ENCODE measurements around the gene WDR5. TPM values are rescaled to one million over a fixed set of nuclear protein-coding genes. Genes with fewer than 3 reads are reported as not detected.

The WDR5 gene
- total and polyA plus RNA-seq, 2 of the 13 experiments (the other 11 are each of a cell fraction or from before 2014, with no cell fraction given): 34.3 TPM

DNA sequence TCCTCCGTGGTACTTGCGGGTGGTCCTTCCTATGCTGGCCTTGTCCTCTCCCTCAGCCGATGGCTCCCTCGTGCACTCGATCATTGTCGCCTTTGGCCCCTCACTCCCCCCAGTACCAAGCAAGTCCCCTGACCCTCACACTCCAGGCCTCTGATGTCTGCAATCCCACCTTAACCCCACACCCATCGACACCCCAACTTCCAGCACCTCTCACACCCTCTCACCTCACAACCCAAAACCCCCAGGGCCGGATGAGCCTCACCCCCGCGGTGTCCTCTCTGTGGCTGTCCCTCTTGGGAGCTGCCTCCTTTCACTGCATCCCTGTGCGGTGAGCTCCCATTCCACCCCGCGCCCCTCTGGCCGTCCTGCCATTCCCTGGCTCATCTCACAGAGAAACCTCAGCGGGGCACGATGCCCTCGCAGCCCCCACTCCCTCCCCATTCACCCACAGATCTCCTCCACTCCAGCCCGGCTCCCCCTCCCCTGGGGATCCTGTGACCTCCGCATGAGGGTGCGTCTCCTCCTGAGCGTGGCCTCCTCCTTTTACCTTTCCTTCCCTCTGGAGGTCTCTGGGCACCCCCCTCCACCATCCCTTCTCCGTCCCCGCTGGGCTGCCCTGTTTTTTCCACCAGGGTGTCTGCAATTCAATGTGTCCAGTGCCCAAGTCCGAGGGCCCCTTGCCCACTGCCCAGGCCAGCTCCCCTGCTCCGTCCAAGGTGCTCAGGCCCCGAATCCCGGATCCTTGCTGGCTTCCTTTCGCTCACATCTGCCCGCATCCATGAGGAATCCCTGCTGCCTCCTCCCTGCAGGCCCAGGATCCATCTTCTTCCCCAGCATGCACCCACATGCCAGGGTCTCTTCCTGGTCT is 44.3 kb downstream of the WDR5 start:
- H3K36me3 ChIP-seq (replicated peaks in 1 of 2; ENCODE audit: control insufficient read depth in 1 of 2, insufficient read depth in 2 of 2, low read length in 2 of 2): no peaks in the 10 kb centered on the region
- intact Hi-C loops (cut with micrococcal nuclease; ENCODE audit: unreplicated experiment) (loop anchor here (10.0 kb wide), 2 partner anchors 85 to 145 kb away; partner anchors contain the start of gene RXRA), in situ Hi-C loops (cut with HindIII; ENCODE audit: extremely low pct_ligation_motif_present, low pct_unique_long_range_greater_than_20kb) (loop anchor here (5.0 kb wide), 1 partner anchor 37 kb away; no protein-coding TSS in a partner anchor)
- DNase-seq (ENCODE audit: low spot score) (no peak), ATAC-seq (no peak), FAIRE-seq (no peak)
- no peak overlapping the region for H3K4me3 ChIP-seq (replicated peaks in 1 of 3; ENCODE audit: insufficient read depth in 1 of 3, low read depth in 2 of 3, low read length in 3 of 3)
- H4K20me1 ChIP-seq (ENCODE audit: insufficient read depth, low read length): no peaks in the 10 kb centered on the region
- H3K4me2 ChIP-seq (ENCODE audit: low read depth, low read length): no peak overlapping the region
- no TSS peak for BruUV-seq (replicated peaks)
- TF ChIP-seq CHCHD3 (CRISPR knock-in tag; IDR thresholded peaks at IDR 0.05) (no peak), PRPF4 (IDR thresholded peaks at IDR 0.05; ENCODE audit: low read depth, low read length, poor library complexity, severe bottlenecking) (no peak), ZNF891 (CRISPR knock-in tag; IDR thresholded peaks at IDR 0.05) (no peak), HNRNPK (IDR thresholded peaks at IDR 0.05; ENCODE audit: low read depth, low read length, poor library complexity, severe bottlenecking) (no peak), ZNF20 (CRISPR knock-in tag; IDR thresholded peaks at IDR 0.05) (no peak), ZNF660 (CRISPR knock-in tag; IDR thresholded peaks at IDR 0.05; ENCODE audit: borderline replicate concordance, low read depth) (no peak), TOPORS (CRISPR knock-in tag; IDR thresholded peaks at IDR 0.05) (no peak), ZNF446 (CRISPR knock-in tag; IDR thresholded peaks at IDR 0.05) (no peak), GLI4 (CRISPR knock-in tag; IDR thresholded peaks at IDR 0.05; ENCODE audit: borderline replicate concordance) (no peak), HOXA7 (CRISPR knock-in tag; IDR thresholded peaks at IDR 0.05) (no peak), ZNF484 (CRISPR knock-in tag; IDR thresholded peaks at IDR 0.05; ENCODE audit: borderline replicate concordance, low read depth) (no peak), ZNF44 (CRISPR knock-in tag; IDR thresholded peaks at IDR 0.05) (no peak), NR2F2 (IDR thresholded peaks at IDR 0.05; ENCODE audit: borderline replicate concordance, low read depth) (no peak), MZF1 (CRISPR knock-in tag; IDR thresholded peaks at IDR 0.05; ENCODE audit: borderline replicate concordance) (no peak)
- TF ChIP-seq, protein P1, sequence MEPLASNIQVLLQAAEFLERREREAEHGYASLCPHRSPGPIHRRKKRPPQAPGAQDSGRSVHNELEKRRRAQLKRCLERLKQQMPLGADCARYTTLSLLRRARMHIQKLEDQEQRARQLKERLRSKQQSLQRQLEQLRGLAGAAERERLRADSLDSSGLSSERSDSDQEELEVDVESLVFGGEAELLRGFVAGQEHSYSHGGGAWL (CRISPR knock-in tag; IDR thresholded peaks at IDR 0.05): no peak
- TF ChIP-seq, protein P2, sequence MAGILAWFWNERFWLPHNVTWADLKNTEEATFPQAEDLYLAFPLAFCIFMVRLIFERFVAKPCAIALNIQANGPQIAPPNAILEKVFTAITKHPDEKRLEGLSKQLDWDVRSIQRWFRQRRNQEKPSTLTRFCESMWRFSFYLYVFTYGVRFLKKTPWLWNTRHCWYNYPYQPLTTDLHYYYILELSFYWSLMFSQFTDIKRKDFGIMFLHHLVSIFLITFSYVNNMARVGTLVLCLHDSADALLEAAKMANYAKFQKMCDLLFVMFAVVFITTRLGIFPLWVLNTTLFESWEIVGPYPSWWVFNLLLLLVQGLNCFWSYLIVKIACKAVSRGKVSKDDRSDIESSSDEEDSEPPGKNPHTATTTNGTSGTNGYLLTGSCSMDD (CRISPR knock-in tag; IDR thresholded peaks at IDR 0.05): no peak
- TF ChIP-seq, protein P3, sequence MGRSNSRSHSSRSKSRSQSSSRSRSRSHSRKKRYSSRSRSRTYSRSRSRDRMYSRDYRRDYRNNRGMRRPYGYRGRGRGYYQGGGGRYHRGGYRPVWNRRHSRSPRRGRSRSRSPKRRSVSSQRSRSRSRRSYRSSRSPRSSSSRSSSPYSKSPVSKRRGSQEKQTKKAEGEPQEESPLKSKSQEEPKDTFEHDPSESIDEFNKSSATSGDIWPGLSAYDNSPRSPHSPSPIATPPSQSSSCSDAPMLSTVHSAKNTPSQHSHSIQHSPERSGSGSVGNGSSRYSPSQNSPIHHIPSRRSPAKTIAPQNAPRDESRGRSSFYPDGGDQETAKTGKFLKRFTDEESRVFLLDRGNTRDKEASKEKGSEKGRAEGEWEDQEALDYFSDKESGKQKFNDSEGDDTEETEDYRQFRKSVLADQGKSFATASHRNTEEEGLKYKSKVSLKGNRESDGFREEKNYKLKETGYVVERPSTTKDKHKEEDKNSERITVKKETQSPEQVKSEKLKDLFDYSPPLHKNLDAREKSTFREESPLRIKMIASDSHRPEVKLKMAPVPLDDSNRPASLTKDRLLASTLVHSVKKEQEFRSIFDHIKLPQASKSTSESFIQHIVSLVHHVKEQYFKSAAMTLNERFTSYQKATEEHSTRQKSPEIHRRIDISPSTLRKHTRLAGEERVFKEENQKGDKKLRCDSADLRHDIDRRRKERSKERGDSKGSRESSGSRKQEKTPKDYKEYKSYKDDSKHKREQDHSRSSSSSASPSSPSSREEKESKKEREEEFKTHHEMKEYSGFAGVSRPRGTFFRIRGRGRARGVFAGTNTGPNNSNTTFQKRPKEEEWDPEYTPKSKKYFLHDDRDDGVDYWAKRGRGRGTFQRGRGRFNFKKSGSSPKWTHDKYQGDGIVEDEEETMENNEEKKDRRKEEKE (IDR thresholded peaks at IDR 0.05): no peak
- ChIA-PET POLR2A (no interaction called here), CTCF (ENCODE audit: low intra/inter-chr PET ratio, low total read pairs) (no interaction called here)
- no peak overlapping the region for H3K9ac ChIP-seq (ENCODE audit: insufficient read depth, low read depth, low read length)
- H3K79me2 ChIP-seq (ENCODE audit: insufficient read depth, low read length): no peaks in the 10 kb centered on the region
- H3K9me3 ChIP-seq (ENCODE audit: low read length): no peaks in the 10 kb centered on the region
- WGBS (ENCODE audit: low lambda C conversion rate): 64% methylated on average over 29 of the region's 29 CpGs
- H3K27ac ChIP-seq (ENCODE audit: extremely low read length, insufficient read depth, low read length): no peak overlapping the region
- H2AFZ ChIP-seq (ENCODE audit: low read length): no peak overlapping the region
- peaks cover 10 to 56% of the 10 kb centered on the region in 2 experiments for H3K27me3 ChIP-seq (ENCODE audit: control insufficient read depth in 1 of 2, insufficient read depth in 2 of 2, low read length in 2 of 2)
- H3K4me1 ChIP-seq (ENCODE audit: insufficient read depth, low read length): peaks cover 37% of the 10 kb centered on the region
